Activated CD8-positive, alpha-beta memory T cell treated with anti-CD3 and anti-CD28 coated beads for 24 hours (primary cell): Measurements from ENCODE around the gene ARG2.
A peak's percentile ranks its signal among the peaks of the same experiment; 100 is the strongest.
"Not testable (repeated sequence)": the region's sequence is repeated elsewhere in the genome, so short reads cannot be mapped to it uniquely, and the experiment has no call there.

Experiments
- DNase-seq: peaks from one replicate; pipeline ENCODE4 v3.0.0-alpha.2; 2020

ARG2 gene

DNA sequence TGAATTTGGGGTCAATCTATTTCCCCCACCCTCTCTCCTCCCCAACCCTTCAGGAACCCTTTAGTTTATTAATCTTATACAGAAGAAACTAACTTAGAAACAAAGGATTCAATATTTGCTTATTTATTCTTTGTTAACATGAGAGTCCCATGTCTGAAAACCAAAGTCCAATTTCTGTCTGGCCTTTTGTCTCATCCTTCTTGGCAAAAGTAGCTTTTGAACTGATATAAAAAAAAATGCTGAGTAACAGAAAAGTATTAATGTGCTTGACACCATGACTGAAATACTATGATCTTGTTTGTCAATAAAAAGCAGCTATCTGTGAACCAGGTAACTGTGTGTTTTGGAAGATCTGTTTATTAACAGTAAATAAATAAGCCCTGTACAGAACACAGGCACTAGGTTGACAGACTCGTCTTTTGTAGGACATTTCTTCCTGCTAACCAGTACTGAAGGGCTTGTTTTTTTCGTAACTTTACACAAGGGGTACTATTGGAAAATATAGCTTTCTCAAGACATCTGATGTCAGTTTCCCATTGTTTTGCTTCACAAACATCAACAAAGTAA, 30.4 kb upstream of the ARG2 start:
- no peak for DNase-seq

GRCh38 chr14:67593650-67594049, 26.1 kb upstream of the ARG2 start:
- DNase-seq, result not testable (repeated sequence)

DNA sequence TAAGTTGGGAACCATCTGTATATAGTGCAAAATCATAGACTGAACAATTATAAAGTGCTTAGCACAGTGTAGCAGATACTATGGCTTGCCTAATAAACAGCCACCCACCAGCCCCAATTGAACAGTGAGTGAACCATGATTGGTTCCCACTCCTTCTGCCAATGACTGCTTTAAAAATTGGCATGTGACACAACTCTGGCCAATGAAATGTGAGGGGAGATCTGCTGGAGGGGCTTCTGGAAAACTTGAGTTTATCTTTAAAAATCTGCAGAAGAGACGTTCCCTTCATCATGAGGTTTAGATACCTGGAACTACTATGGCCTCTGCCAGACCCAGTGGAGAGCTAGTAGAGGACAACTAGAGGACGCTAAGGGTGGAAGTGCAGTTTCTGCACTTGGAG, 24.3 kb upstream of the ARG2 start:
- DNase-seq, result no peak

GRCh38 chr14:67599698-67600561, 19.8 kb upstream of the ARG2 start, which contains the start of gene PIGH:
PIGH (minus strand) TSS chr14:67600268; CDS start chr14:67600203, 65 bp downstream.
- peak; percentile 99 for DNase-seq

DNA sequence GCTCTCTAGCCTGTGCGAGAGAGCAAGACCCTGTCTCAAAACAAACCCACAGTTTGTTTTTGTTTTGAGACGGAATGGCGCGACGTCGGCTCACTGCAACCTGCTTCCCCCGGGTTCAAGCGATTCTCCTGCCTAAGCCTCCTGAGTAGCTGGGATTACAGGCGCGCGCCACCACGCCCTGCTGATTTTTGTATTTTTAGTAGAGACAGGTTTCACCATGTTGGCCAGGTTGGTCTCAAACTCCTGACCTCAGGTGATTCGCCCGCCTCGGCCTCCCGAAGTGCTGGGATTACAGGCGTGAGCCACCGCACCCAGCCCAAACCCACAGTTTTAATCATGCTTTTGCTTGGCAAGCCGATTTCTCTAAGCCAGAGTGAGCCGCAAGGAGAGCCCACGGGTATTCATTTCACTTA, 19.2 kb upstream of the ARG2 start:
- not testable (repeated sequence) for DNase-seq

- DNase-seq, result no peak
These were observed 17.6 kb upstream of the ARG2 start for GRCh38 chr14:67602076-67602475.

DNA sequence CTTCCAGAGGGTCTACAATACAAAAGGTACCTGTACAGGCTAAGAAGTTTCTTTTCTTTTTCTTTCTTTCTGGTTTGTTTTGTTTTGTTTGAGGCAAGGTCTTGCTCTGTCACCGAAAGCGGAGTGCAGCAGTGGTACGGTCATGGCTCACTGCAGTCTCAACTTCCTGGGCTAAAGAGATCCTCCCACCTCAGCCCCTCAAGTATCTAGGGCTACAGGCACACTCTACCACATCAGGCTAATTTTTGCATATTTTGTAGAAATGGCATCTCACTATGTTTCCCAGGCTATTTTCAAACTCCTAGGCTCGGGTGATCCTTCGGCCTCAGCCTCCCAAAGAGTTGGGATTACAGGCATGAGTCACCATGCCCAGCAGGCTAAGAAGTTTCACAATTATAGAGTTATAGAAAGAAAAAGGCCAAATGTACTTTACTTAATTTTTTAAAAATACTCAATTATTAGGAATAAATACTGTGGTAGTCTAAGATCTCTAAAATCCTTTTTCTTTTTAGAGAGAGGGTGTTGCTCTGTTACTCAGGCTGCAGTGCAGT, 16.6 kb upstream of the ARG2 start:
- DNase-seq, result no peak

DNA sequence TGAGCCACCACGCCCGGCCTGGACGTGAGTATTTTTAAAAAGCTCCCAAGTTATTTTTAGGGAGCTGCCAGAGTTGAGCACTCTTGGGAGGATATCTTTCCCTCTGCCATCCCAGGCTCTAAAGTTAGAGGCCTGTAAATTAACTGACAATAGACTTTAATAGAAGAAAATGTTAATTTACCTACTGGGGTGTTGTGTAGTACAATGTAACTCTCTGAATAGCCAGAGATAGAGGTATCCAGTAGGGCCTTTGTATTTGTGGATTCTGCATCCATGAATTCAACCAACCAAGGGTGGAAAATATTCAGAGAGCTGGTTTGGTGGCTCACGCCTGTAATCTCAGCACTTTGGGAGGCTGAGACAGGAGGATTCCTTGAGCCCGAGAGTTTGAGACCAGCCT, 12.1 kb upstream of the ARG2 start:
- DNase-seq, result no peak

DNA sequence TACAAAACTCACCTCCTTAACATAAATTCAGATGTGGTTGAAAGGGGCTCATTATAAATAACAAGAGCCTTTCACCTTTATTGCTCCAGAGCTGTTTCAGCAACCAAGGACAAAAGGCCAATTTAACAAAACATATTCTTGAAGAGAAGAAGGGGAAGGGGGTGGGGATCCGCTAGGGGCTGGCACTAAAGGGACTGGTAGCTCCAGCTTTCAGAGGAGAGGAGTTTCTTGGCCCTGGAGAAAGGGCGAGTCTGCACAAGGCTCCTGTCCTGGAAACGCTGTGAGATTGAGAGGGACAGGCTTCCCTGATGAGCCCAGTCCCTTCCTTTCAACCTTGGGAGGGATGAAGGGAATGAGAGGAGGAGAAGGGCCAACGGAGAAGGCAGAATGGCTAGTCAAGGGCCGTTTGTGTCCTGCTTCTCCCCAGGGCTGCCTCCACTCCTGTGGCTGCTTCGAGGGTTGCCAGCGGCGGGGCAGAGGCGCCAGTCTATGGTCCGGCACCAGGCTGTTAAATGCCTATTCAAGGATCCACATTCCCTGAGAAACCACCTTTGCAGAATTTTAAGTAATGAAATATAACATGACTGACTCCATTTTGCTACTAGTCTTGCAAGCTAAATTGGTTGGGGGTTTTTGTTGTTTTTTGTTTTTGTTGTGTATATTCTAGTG, 9.9 kb upstream of the ARG2 start:
- no peak for DNase-seq

- DNase-seq, result no peak
These were observed 9.2 kb upstream of the ARG2 start for GRCh38 chr14:67610491-67610890.

DNA sequence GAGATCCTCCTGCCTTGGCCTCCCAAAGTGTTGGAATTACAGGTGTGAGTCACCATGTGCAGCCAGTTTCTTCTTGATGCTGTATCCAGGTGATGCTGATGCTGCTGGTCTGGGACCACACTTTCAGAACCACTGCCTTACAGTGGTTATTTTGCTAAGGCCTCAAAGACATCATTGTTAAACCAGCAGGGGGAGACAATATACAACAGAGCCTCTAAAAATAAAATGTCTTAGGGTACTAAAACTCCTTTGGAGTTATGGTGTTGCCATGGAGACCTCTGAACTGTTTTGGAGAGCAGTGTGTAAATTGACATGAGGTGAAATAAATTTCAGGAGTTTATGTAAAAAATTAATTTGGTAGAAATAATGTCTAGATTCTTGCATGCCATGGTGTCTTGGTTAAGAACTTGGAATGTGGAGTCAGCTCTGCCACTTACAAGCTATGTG, 1.1 kb upstream of the ARG2 start:
- DNase-seq, result no peak

DNA sequence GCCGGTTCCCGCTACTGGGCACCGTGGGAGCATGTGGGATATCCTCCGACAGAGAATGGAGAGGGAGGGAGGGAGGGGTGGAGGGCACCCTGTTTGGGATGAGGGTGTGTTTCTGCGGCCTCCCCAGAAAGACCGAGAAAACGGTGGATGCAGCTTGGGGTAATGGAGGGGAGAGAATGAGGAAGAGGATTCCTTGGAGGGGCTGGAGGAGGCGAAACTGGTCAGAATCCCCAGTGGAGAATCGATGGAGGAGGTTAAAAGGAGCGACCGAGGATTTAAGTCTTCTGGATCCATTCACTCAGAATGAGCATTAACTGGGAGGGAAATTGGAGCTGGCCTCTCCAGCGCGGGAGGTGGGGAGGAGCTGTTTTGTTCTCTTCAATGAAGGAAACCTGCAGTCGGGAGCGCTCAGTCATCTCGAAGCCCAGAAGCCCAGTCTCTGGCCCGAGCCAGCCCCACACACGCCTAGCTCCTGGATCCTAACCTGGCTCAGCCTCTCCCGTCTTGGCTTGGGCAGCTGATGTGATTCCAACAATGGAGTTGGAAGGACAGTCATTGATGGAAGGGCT, 581 bp downstream of the ARG2 start:
- no peak for DNase-seq

DNA sequence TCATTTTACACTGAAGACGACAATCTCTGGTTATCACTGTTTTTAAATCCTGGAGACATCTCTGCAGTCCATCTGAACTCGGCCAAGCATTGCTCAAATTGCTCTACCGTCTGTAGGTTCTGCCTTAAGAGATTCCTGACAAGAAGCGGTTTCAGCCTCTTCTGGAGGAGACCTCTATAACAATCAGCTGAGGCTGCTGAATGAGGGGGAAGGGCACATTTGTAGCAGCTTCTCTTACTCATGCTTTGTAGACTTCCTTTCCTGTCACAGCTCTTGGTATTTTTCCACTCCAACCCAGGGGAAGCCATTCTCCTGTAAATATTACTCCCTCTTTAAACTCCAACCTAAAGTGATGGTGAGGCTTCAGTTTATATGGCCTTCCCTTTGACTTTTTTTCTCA, 3.0 kb downstream of the ARG2 start:
- DNase-seq, result no peak

DNA sequence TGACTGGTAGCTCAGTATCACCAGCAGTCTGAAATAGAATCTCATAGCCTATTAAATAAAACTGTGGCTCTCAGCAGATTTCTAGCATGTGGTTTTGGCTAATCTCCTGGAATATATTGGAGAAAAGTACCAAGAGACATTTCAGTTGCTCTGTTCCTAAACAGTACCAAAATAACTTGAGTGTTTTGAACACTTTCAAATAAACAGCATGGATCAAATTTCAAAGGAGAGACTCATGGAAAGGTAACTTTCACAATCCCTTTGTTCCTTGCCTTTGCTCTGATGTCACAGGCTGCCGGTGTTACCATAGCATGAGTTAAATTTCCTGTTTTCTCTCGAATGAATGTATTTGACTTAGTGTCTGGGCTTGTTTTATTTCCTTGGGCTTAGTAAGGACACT, 3.4 kb downstream of the ARG2 start:
- no peak for DNase-seq

DNA sequence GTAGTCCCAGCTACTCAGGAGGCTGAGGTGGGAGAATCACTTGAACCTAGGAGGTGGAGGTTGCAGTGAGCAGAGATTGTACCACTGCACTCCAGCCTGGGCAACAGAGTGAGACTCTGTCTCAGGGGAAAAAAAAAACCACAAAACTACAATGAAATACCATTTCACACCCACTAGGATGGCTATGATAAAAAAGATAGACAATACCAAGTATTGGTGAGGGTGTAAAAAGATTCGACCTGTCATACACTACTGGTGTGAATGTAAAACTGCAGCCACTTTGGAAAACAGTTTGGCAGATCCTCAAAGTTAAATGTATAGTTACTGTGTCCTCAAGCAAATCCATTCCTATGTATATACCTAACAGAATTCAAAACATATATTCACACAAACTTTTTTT, 6.4 kb downstream of the ARG2 start:
- DNase-seq, result not testable (repeated sequence)

DNA sequence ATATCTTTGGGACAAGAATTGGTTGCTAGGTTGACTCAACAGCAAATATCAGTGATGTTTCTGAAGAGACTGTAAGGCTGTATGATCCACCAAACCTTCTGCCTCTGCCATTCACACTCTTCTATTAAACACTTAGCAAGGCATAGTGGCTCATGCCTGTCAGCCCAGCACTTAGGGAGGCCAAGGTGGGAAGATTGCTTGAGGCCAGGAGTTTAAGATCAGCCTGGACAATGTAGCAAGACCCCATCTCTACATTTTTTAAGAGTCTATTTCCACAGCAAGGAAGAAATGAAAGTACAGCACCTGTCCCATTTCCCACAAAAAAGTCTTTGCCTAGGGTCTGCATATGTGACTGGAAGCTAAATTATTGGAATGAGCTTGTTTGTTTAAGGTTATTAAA, 7.8 kb downstream of the ARG2 start:
- DNase-seq, result no peak

GRCh38 chr14:67630186-67630585, 10.5 kb downstream of the ARG2 start:
- DNase-seq, result no peak

GRCh38 chr14:67630938-67631337, 11.2 kb downstream of the ARG2 start:
- no peak for DNase-seq

- DNase-seq, result no peak
These were observed 13.9 kb downstream of the ARG2 start for GRCh38 chr14:67633451-67634147.

DNA sequence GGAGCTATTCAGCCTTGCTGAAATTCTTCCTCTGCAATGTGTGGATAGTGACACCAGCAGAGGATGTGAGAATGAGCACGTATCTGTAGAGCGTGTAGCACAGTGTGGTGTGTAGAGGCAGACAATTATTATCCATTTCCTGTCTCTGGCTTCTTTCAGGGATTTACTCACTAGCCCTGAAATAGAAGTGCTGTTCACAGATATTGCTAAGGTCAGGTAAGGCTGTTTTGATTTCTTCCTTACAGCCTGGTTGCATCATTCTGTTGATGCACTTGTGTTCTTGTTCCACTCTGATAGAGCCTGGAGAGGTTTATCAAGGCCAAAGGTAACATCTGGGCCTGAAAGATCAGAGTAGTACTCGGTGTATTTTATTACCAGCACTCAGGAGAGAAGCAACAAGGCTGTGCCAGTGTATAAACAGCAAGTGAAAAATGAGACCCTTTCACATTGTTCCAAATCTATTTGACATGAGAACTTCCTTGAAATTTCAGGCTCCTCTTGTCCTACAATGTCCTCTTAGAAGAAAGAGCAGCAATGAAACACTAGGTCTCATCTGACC, 16.7 kb downstream of the ARG2 start:
- DNase-seq, result no peak

DNA sequence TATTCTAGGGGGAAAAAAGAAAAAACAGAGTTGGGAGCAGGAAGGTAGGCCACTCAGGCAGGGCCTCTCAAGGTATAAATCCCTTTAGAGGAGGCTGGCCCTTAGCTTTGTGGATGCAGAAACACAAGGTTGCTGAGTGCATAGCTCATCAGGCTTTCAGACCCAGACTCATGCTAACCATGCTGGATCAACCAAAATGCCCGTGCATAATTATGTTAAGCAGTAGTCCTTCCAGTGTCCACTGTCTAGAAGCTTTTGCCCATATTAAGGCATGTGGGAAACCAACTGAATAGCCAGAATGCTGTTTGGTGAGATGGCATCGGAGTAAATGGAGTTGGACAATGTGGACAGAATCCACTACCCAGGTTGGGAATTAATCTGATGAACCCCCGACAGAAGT, 18.9 kb downstream of the ARG2 start:
- DNase-seq, result no peak

DNA sequence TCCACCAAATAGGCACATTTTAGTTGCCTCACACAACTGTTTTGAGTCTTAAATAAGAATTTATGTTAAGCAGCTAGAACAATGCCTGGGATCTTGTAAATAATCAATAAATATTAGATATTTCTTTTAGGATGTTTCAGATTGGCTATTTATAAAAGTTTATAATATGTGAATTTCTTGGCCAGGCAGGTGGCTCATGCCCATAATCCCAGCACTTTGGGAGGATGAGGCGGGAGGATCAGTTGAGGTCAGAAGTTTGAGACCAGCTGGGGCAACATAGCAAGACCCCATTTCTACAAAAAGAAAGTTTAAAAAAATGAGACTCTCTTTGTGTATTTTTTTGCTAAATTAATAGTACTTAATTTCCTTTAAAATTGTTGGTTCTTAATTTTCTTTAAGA, 21.8 kb downstream of the ARG2 start:
- DNase-seq, result no peak
